GM12878 (cell line): ENCODE measurements around the gene GAPT. TPM values are rescaled to one million over a fixed set of nuclear protein-coding genes. Genes with fewer than 3 reads are reported as not detected.

Experiments
- ATAC-seq: fragments of 200-7000 bp; cut with Tn5 transposase; 3 replicates; pipeline ENCODE4 v1.9.1; 2020; ENCODE audit warnings: mild to moderate bottlenecking, moderate library complexity
- BruUV-seq: library from RNA; stranded (reverse); fragments of 400-500 nt; replicated peaks from 2 replicates; lab custom pipeline; 2021; lab: Mats Ljungman, UMichigan
- CTCF ChIA-PET: fragments of 300-600 bp; sonication (Branson Sonifier 250); formaldehyde crosslinking; extraction: SDS; loops from one replicate; lab custom pipeline; 2021; ENCODE audit warnings: inconsistent platforms; lab: Yijun Ruan, JAX
- POLR2A ChIA-PET: fragments of 350-600 bp; formaldehyde crosslinking; extraction: SDS; loops from one replicate; lab custom pipeline; 2021; ENCODE audit warnings: inconsistent platforms; lab: Charles Lee
- RAD21 ChIA-PET: fragments of 300-600 bp; sonication (Branson Sonifier 250); formaldehyde crosslinking; loops from one replicate; lab custom pipeline; 2023; ENCODE audit warnings: antibody characterized with exemption; ENCODE audit not compliant: unreplicated experiment; lab: Charles Lee
- SMC1A ChIA-PET: fragments of 300-600 bp; sonication (Branson Sonifier 250); formaldehyde crosslinking; loops from one replicate; lab custom pipeline; 2023; ENCODE audit not compliant: unreplicated experiment, uncharacterized antibody; lab: Charles Lee
- DNase-seq: peaks from one replicate; pipeline ENCODE4 v3.0.0-alpha.2; 2011; ENCODE audit warnings: low read depth, low spot score
- FAIRE-seq: peaks from 3 replicates; lab custom pipeline; 2011; peaks lifted over from hg19 to GRCh38; lab: Jason Lieb, UNC
- H2AFZ ChIP-seq: 2 replicates; pipeline ENCODE4 v1.6.0; 2011; ENCODE audit warnings: low read depth, low read length, control low read depth; ENCODE audit not compliant: control insufficient read depth
- H3K27ac ChIP-seq: 2 replicates; pipeline ENCODE4 v1.5.1; 2011; ENCODE audit warnings: control low read depth; ENCODE audit not compliant: control insufficient read depth, insufficient read depth
- H3K27me3 ChIP-seq, 2 experiments: replicated peaks in 1 of 2; 2 replicates each; pipeline versions ENCODE4 v1.6.0 to v1.6.1; 2011; ENCODE audit warnings: low read length in 1 of 2; ENCODE audit not compliant: control insufficient read depth in 2 of 2, insufficient read depth in 2 of 2
- H3K36me3 ChIP-seq, 2 experiments: 2 replicates each; pipeline ENCODE4 v1.5.1; 2011; ENCODE audit warnings: low read length in 1 of 2; ENCODE audit not compliant: control insufficient read depth in 2 of 2, insufficient read depth in 2 of 2
- H3K4me1 ChIP-seq: 2 replicates; pipeline ENCODE4 v1.6.1; 2011; ENCODE audit warnings: mild to moderate bottlenecking, low read length, moderate library complexity, mixed read lengths; ENCODE audit not compliant: control insufficient read depth, insufficient read depth
- H3K4me2 ChIP-seq: 2 replicates; pipeline ENCODE4 v1.6.0; 2011; ENCODE audit warnings: control low read depth; ENCODE audit not compliant: control insufficient read depth, insufficient read depth
- H3K4me3 ChIP-seq: fragments of 200-600 bp; sonication (generic); 2 replicates; pipeline ENCODE4 v1.5.1; 2016
- H3K79me2 ChIP-seq: 2 replicates; pipeline ENCODE4 v1.6.0; 2011; ENCODE audit warnings: low read length; ENCODE audit not compliant: control insufficient read depth, insufficient read depth
- H3K9ac ChIP-seq: 2 replicates; pipeline ENCODE4 v1.8.0; 2011; ENCODE audit warnings: low read length, control low read depth, mixed read lengths; ENCODE audit not compliant: control insufficient read depth, insufficient read depth
- H3K9me3 ChIP-seq: replicated peaks from 3 replicates; pipeline ENCODE4 v1.5.1; 2011; ENCODE audit warnings: mild to moderate bottlenecking, low read length; ENCODE audit not compliant: control insufficient read depth, insufficient read depth
- H4K20me1 ChIP-seq: 2 replicates; pipeline ENCODE4 v1.6.0; 2011; ENCODE audit not compliant: control insufficient read depth, insufficient read depth
- DPF2 ChIP-seq: fragments of 450-650 bp; IDR thresholded peaks from 2 replicates; pipeline ENCODE4 v1.6.1; 2017; ENCODE audit warnings: mild to moderate bottlenecking
- E4F1 ChIP-seq: fragments of 450-650 bp; IDR thresholded peaks from 2 replicates; pipeline ENCODE4 v1.6.1; 2018; ENCODE audit warnings: borderline replicate concordance, mild to moderate bottlenecking; ENCODE audit not compliant: partially characterized antibody
- EZH2 ChIP-seq: IDR thresholded peaks from 2 replicates; pipeline ENCODE4 v1.6.1; 2012; ENCODE audit warnings: low read depth, mild to moderate bottlenecking, control low read depth, inconsistent platforms, low read length, borderline replicate concordance; ENCODE audit not compliant: control insufficient read depth
- FOXM1 ChIP-seq: IDR thresholded peaks from 2 replicates; pipeline ENCODE4 v1.6.1; 2012; ENCODE audit warnings: low read depth, mild to moderate bottlenecking, inconsistent platforms, low read length, moderate library complexity
- POU2F2 ChIP-seq: IDR thresholded peaks from 3 replicates; pipeline ENCODE4 v1.6.1; 2011; ENCODE audit warnings: low read depth, mild to moderate bottlenecking, low read length, borderline replicate concordance
- WGBS: methylation state at CpG from one replicate; pipeline ENCODE4 v1.1.6; 2016; ENCODE audit warnings: low lambda C conversion rate; ENCODE audit not compliant: insufficient replicate concordance, insufficient coverage; ENCODE audit errors: missing lambda C conversion rate; 5-methylcytosine and 5-hydroxymethylcytosine counted together
- in situ Hi-C: fragments of 300-500 bp; cut with MboI; formaldehyde crosslinking; loops from 9 replicates; pipeline ENCODE4 v1.14.3; 2018; ENCODE audit warnings: mixed read lengths
- intact Hi-C: fragments of 100-400 bp; cut with micrococcal nuclease; formaldehyde crosslinking; loops from one replicate; pipeline ENCODE4 v1.14.2; 2022; ENCODE audit not compliant: unreplicated experiment
- polyA plus RNA-seq, 11 experiments: library from polyadenylated mRNA; depleted of rRNA in 4 of 11; unstranded in 6 of 11; stranded (reverse) in 5 of 11; fragments of >200 nt; fragmentation: Nextera tagmentation in 4 of 11; fragmentation: Illumina TruSeq in 1 of 11; extraction: Ambion mirVana in 4 of 11; extraction: Trizol in 1 of 11; gene quantifications; 1 replicate in 1 of 11; 2 replicates in 10 of 11; pipeline versions ENCODE4 v1.2.1 to v1.2.3, GENCODE V29; 2011 to 2016; ENCODE audit warnings: inconsistent platforms in 2 of 11, missing spikeins in 2 of 11, low read depth in 1 of 11
- total RNA-seq, 4 experiments: library from RNA; depleted of rRNA in 3 of 4; stranded (reverse); fragments of >200 nt in 3 of 4; fragmentation: Illumina TruSeq in 1 of 4; extraction: Trizol in 1 of 4; gene quantifications; 2 replicates each; pipeline versions ENCODE4 v1.2.1 to v1.2.3, GENCODE V29; 2013 to 2021

Gene GAPT
- total and polyA plus RNA-seq, 10 of the 15 experiments (the other 5 are each of a cell fraction or from before 2014, with no cell fraction given), result 0.15 to 0.96 (median 0.57) TPM; not detected in 2

- Histone ChIP-seq H2AFZ (no peak overlapping the region), H3K27ac (no peak overlapping the region), H3K27me3 (peaks cover 2 to 8% of the 10 kb centered on the region in 2 experiments; a peak in 3 of 4 replicates), H3K4me2 (no peak overlapping the region), H3K9me3 (no peaks in the 10 kb centered on the region), H3K4me1 (peaks cover 10% of the 10 kb centered on the region), H3K4me3 (no peak overlapping the region)
- ATAC-seq (no peak), FAIRE-seq (no peak), DNase-seq (no peak)
- in situ Hi-C loops (loop anchor here (5.0 to 25.0 kb wide), 4 partner anchors 675 to 1545 kb away; partner anchors contain the start of gene SETD9), intact Hi-C loops (no loop called here)
- POLR2A ChIA-PET, result no interaction called here
- 78% methylated on average over 4 of the region's 4 CpGs for WGBS
- TF ChIP-seq DPF2 (no peak), E4F1 (no peak), POU2F2 (no peak), FOXM1 (no peak), EZH2 (no peak)
- TF ChIP-seq, all 136 proteins: peak for 0
- no peaks in the 10 kb centered on the region for H3K79me2 ChIP-seq
- no peak overlapping the region for H3K9ac ChIP-seq
- CTCF ChIA-PET, result interaction anchor here (1.2 to 1.9 kb wide), 2 partner anchors 958 to 1159 kb away, joined by 4 to 7 read pairs; no protein-coding TSS in a partner anchor
- SMC1A ChIA-PET, result interaction anchor here (1.6 kb wide), 2 partner anchors 393 to 1159 kb away, joined by 3 to 6 read pairs; no protein-coding TSS in a partner anchor
- no TSS peak for BruUV-seq
- no peaks in the 10 kb centered on the region for H3K36me3 ChIP-seq
- no peaks in the 10 kb centered on the region for H4K20me1 ChIP-seq
- RAD21 ChIA-PET, result interaction anchor here (1.2 kb wide), 1 partner anchor 678 kb away, joined by 4 read pairs; no protein-coding TSS in a partner anchor
These were observed 34.2 kb upstream of the GAPT start for GRCh38 chr5:58457050-58457449.
